ENCODE measurements around the gene ZBTB20. TPM values are rescaled to one million over a fixed set of nuclear protein-coding genes. Genes with fewer than 3 reads are reported as not detected.

ZBTB20 gene
- total RNA-seq, 1 donor from 2014 or later: 3.9 TPM

DNA sequence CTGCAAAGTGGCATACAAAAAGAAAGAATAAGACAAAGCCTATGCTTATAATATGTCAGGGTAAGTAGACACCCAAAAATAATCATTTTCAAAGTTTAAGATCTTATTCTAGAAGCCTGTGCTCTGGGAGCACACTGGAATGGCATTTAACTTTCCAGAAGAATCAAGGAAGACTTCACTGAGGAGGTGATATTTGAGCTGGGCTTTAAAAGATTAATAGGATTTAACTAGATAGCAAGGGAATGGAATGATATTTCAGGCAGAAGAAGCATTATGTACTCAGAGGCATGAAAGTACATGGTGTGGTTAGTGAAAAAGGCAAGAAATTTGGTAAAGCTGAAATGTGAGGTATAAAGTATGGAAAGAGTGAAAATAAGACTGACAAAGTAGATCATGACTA is 106.8 kb downstream of the ZBTB20 start:
- FAIRE-seq (no peak), DNase-seq (ENCODE audit: low read depth) (no peak)
- Histone ChIP-seq H3K36me3 (ENCODE audit: control insufficient read depth, insufficient read depth, low read length) (no peaks in the 10 kb centered on the region), H3K4me3 (ENCODE audit: low read depth, low read length) (no peak overlapping the region), H3K27me3 (ENCODE audit: control insufficient read depth, insufficient read depth, low read length) (no peaks in the 10 kb centered on the region)
- TF ChIP-seq, protein P1, sequence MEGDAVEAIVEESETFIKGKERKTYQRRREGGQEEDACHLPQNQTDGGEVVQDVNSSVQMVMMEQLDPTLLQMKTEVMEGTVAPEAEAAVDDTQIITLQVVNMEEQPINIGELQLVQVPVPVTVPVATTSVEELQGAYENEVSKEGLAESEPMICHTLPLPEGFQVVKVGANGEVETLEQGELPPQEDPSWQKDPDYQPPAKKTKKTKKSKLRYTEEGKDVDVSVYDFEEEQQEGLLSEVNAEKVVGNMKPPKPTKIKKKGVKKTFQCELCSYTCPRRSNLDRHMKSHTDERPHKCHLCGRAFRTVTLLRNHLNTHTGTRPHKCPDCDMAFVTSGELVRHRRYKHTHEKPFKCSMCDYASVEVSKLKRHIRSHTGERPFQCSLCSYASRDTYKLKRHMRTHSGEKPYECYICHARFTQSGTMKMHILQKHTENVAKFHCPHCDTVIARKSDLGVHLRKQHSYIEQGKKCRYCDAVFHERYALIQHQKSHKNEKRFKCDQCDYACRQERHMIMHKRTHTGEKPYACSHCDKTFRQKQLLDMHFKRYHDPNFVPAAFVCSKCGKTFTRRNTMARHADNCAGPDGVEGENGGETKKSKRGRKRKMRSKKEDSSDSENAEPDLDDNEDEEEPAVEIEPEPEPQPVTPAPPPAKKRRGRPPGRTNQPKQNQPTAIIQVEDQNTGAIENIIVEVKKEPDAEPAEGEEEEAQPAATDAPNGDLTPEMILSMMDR (IDR thresholded peaks at IDR 0.05; ENCODE audit: insufficient read depth, low read length, severe bottlenecking): no peak

DNA sequence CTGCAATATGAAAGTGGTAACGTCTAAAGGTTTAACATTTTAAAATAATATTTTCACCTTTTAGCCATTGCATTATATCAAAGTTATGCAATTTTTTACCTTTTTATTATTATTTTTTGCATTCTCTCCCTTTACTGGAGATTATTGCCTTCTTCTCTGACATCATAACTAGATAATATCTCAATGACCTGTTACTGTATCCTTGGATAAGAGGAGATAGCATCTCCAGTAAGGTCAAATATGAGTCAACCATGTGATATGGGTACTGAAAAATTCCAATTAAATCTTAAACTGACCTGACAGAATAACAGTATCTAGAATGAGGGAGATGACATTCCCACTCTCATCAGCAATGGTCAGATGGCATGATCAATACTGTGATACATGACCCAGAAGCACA is 108.3 kb downstream of the ZBTB20 start:
- H3K4me3 ChIP-seq (ENCODE audit: low read depth, low read length): no peak overlapping the region
- TF ChIP-seq, protein P1 (IDR thresholded peaks at IDR 0.05; ENCODE audit: insufficient read depth, low read length, severe bottlenecking): no peak
- no peak for DNase-seq (ENCODE audit: low read depth)
- no peak for FAIRE-seq
- no peaks in the 10 kb centered on the region for H3K36me3 ChIP-seq (ENCODE audit: control insufficient read depth, insufficient read depth, low read length)
- no peaks in the 10 kb centered on the region for H3K27me3 ChIP-seq (ENCODE audit: control insufficient read depth, insufficient read depth, low read length)

DNA sequence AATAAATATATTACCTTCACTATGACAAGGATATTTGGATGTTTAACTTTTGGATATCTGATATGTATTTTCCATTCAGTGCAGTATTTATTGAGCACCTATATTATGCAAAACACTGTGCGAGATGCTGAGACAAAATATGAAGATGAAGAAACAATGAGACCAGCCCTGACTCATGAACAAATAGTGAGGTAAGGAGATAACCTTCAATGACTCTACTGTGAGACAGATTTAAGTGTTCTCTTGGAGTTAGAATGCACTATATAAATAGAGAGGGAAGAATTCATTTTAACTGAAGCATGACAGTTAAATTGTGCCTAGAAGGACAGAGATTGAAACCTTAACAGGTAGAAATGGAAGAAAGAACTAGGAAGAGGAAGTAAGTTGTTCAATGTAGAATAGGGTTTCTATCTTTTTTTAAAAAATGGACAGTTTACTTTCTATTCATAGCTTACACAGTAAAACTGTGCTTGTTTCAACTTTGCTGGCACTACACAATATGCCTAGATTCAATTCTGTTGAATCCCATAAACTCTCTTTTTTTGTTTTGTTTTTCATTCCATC is 124.2 kb downstream of the ZBTB20 start:
- TF ChIP-seq, protein P1 (IDR thresholded peaks at IDR 0.05; ENCODE audit: insufficient read depth, low read length, severe bottlenecking): no peak
- H3K27me3 ChIP-seq (ENCODE audit: control insufficient read depth, insufficient read depth, low read length): no peaks in the 10 kb centered on the region
- DNase-seq (ENCODE audit: low read depth) (peak; percentile 62), FAIRE-seq (no peak)
- H3K36me3 ChIP-seq (ENCODE audit: control insufficient read depth, insufficient read depth, low read length): no peaks in the 10 kb centered on the region
- H3K4me3 ChIP-seq (ENCODE audit: low read depth, low read length): no peak overlapping the region

DNA sequence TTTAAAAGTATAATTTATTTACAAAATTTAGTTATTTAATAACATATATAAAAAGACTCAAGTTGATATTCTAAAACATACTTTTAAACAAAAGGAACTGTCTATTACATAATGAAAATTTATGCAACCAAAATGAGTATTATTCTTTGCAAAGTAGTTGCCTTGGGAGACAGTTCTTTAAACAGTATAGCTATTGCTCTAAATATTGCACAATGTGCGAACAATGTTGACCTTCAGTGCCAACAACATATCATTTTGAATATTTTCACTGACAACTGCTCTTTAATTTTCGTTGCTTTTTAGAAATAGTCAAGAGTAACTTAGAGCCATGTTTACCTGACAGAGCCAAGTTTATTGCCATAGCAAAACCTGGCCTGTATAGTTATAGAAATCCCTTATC is 124.9 kb downstream of the ZBTB20 start:
- TF ChIP-seq, protein P1 (IDR thresholded peaks at IDR 0.05; ENCODE audit: insufficient read depth, low read length, severe bottlenecking): no peak
- no peak for FAIRE-seq

DNA sequence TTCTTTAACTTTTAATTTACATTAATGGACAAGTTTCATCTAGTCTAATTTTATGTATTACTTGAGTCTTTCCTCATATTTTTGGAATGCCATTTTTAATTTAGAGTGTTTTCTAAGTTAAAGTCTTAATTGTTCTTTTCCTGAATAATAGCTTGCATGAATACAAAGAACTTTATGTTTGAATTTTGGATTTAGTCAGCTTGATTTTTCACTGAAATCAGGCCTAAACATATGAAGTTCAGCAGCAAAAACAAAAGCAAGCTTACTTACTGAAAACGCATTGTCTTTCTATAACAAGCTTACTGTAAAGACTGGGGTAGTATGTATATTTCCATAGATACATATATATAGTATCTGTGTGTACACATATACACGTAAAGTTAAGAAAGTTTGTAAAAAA is 126.0 kb downstream of the ZBTB20 start:
- DNase-seq (ENCODE audit: low read depth): no peak
- Histone ChIP-seq H3K27me3 (ENCODE audit: control insufficient read depth, insufficient read depth, low read length) (no peaks in the 10 kb centered on the region), H3K36me3 (ENCODE audit: control insufficient read depth, insufficient read depth, low read length) (no peaks in the 10 kb centered on the region), H3K4me3 (ENCODE audit: low read depth, low read length) (no peak overlapping the region)
- FAIRE-seq: no peak
- TF ChIP-seq, protein P1 (IDR thresholded peaks at IDR 0.05; ENCODE audit: insufficient read depth, low read length, severe bottlenecking): no peak

More for the DNA sequence above, 124.9 kb downstream of the ZBTB20 start:
- H3K36me3 ChIP-seq (ENCODE audit: control insufficient read depth, insufficient read depth, low read length): no peaks in the 10 kb centered on the region
- no peak overlapping the region for H3K4me3 ChIP-seq (ENCODE audit: low read depth, low read length)
- H3K27me3 ChIP-seq (ENCODE audit: control insufficient read depth, insufficient read depth, low read length): no peaks in the 10 kb centered on the region
- DNase-seq (ENCODE audit: low read depth): no peak

DNA sequence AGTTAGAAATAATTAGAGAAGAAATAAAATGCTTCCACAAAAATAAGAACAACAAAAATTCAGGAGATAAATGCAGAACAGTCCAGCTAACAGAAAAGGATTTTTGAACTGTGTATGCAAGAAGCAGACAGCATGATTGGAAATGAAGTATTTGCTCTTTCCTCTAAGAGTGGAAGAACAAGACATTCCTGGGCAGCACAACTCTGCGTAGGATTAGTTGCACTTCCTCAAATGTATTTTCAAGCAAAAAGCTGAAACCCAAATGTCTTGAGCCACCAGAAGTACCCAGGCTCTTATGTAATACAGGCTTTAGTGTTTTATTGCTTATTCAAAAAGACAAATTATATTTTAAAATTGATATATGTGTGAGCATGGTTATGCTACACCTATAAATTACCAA is 127.2 kb downstream of the ZBTB20 start:
- no peak for DNase-seq (ENCODE audit: low read depth)
- Histone ChIP-seq H3K36me3 (ENCODE audit: control insufficient read depth, insufficient read depth, low read length) (no peaks in the 10 kb centered on the region), H3K27me3 (ENCODE audit: control insufficient read depth, insufficient read depth, low read length) (no peaks in the 10 kb centered on the region), H3K4me3 (ENCODE audit: low read depth, low read length) (no peak overlapping the region)
- TF ChIP-seq, protein P1 (IDR thresholded peaks at IDR 0.05; ENCODE audit: insufficient read depth, low read length, severe bottlenecking): no peak
- FAIRE-seq: no peak
